Nucleus accumbens (tissue), 56 donors: Measurements from ENCODE around the gene DGKG.
A peak's percentile ranks its signal among the peaks of the same experiment; 100 is the strongest.

Experiments
- DNase-seq, 56 donors: peaks; one replicate each; lab custom pipeline; 2025; lab: John Stamatoyannopoulos, UW

DGKG gene

GRCh38 chr3:186121278-186121677 is 240.8 kb downstream of the DGKG start:
- no peak for DNase-seq

GRCh38 chr3:186119499-186119898 is 242.5 kb downstream of the DGKG start:
- no peak for DNase-seq

GRCh38 chr3:186118692-186119091 is 243.3 kb downstream of the DGKG start:
- no peak for DNase-seq

GRCh38 chr3:186117521-186118134 is 244.4 kb downstream of the DGKG start:
- no peak for DNase-seq

- peak in 1 of 56 donors; percentile 3 for DNase-seq
Measured at GRCh38 chr3:186115239-186115996, 246.6 kb downstream of the DGKG start.

- peak in 4 of 56 donors; percentile 6 to 14 (median 12) for DNase-seq
Measured at GRCh38 chr3:186110975-186111974, 250.8 kb downstream of the DGKG start.

- peak in 15 of 56 donors; percentile 9 to 50 (median 33) for DNase-seq
Measured at GRCh38 chr3:186109897-186110803, 251.9 kb downstream of the DGKG start.

- DNase-seq, result peak; percentile 90 to 100 (median 99)
Measured at GRCh38 chr3:186108941-186109865, 252.8 kb downstream of the DGKG start, which contains the start of gene ETV5. Gene ETV5 (minus strand): TSS chr3:186109089. CDS start chr3:186105868, 3,221 bp downstream.

- DNase-seq, result peak in 29 of 56 donors; percentile 24 to 70 (median 48)
Measured at GRCh38 chr3:186108106-186108940, 253.7 kb downstream of the DGKG start.

GRCh38 chr3:186107215-186108105 is 254.6 kb downstream of the DGKG start:
- DNase-seq, result peak in 50 of 56 donors; percentile 18 to 82 (median 54)

GRCh38 chr3:186105543-186105942 is 256.5 kb downstream of the DGKG start:
- DNase-seq, result peak in 1 of 56 donors; percentile 3

GRCh38 chr3:186102687-186103086 is 259.3 kb downstream of the DGKG start:
- peak in 1 of 56 donors; percentile 18 for DNase-seq

- no peak for DNase-seq
Measured at GRCh38 chr3:186100398-186100797, 261.6 kb downstream of the DGKG start.

GRCh38 chr3:186099178-186099577 is 262.9 kb downstream of the DGKG start:
- DNase-seq, result peak in 13 of 56 donors; percentile 10 to 65 (median 21)

- DNase-seq, result no peak
Measured at GRCh38 chr3:186098740-186099139, 263.3 kb downstream of the DGKG start.
